Ovary (tissue), 9 donors: ENCODE data around the gene MORN1. TPM values are rescaled to one million over a fixed set of nuclear protein-coding genes. Genes with fewer than 3 reads are reported as not detected.
A peak's percentile ranks its signal among the peaks of the same experiment; 100 is the strongest.

Source experiments
- DNase-seq, 5 donors: peaks; one replicate each; pipeline ENCODE4 v3.0.0-alpha.2; 2019 to 2020
- H3K27ac ChIP-seq, 2 donors: fragments of 200-600 bp; one replicate each; pipeline versions ENCODE4 v1.5.1 to v1.8.0; 2019 to 2022
- H3K27me3 ChIP-seq: fragments of 200-600 bp; one replicate; pipeline ENCODE4 v1.8.0; 2022
- H3K36me3 ChIP-seq: fragments of 200-600 bp; sonication (generic); one replicate; pipeline ENCODE4 v1.5.1; 2019
- H3K4me1 ChIP-seq: one replicate; pipeline ENCODE4 v1.8.1; 2013; ENCODE audit warnings: mild to moderate bottlenecking, moderate library complexity; ENCODE audit not compliant: insufficient read depth
- H3K4me3 ChIP-seq: fragments of 200-600 bp; sonication (generic); one replicate; pipeline ENCODE4 v1.5.1; 2017
- H3K9me3 ChIP-seq, 2 donors: fragments of 200-600 bp in 1 of 2; sonication (generic) in 1 of 2; one replicate each; pipeline versions ENCODE4 v1.5.1 to v1.8.1; 2013 to 2019; ENCODE audit warnings: mild to moderate bottlenecking in 1 of 2, moderate library complexity in 1 of 2
- CTCF ChIP-seq, 3 donors: fragments of 450-650 bp in 2 of 3; fragments of 200-600 bp in 1 of 3; IDR thresholded peaks; one replicate each; pipeline versions ENCODE4 v1.5.1 to v1.8.0; 2016 to 2022; ENCODE audit warnings: antibody characterized with exemption in 3 of 3, mild to moderate bottlenecking in 1 of 3
- EP300 ChIP-seq: sonication (generic); formaldehyde crosslinking; IDR thresholded peaks from one replicate; pipeline ENCODE4 v1.6.1; 2017; ENCODE audit warnings: antibody characterized with exemption
- POLR2A ChIP-seq: fragments of 450-650 bp; IDR thresholded peaks from one replicate; pipeline ENCODE4 v1.6.1; 2017; ENCODE audit warnings: antibody characterized with exemption, mild to moderate bottlenecking, moderate library complexity
- WGBS, 3 donors: extraction: QIAGEN DNeasy Blood & Tissue Kit in 1 of 3; methylation state at CpG; one replicate each; pipeline versions ENCODE4 v1.1.5 to v1.1.7; 2013 to 2017; 5-methylcytosine and 5-hydroxymethylcytosine counted together
- intact Hi-C, 4 donors: fragments of 100-400 bp; cut with DNase I; formaldehyde crosslinking; loops; one replicate each; pipeline versions ENCODE4 v1.11.0 to v1.15.1; 2022 to 2023
- polyA plus RNA-seq, 2 donors: library from polyadenylated mRNA; stranded (reverse); fragments of 200-250 nt in 1 of 2; fragments of 350-450 nt in 1 of 2; fragmentation: Illumina TruSeq in 1 of 2; extraction: RNeasy Lipid Tissue Mini Kit (QIAGEN cat#74804) in 1 of 2; gene quantifications; one replicate each; pipeline ENCODE4 v1.2.3, GENCODE V29; 2013 to 2014
- total RNA-seq, 7 donors: library from RNA; depleted of rRNA in 2 of 7; stranded (reverse); fragments of >200 nt in 2 of 7; fragmentation: NEBNext Ultra II Directional in 3 of 7; extraction: Animal tissue kit (Norgen Biotek cat#: 25700) in 3 of 7; gene quantifications; one replicate each; pipeline versions ENCODE4 v1.1.0 to v1.2.4, GENCODE V29; 2016 to 2023
- donor health status: DM: no; HTN: no; CAD: no; lungs with moderate emphysema.
- donor health status: DM: no; HTN: no; CAD: no.
- donor health status: Bipolar disorder and iron deficiency.
- donor health status: DM: yes; HTN: yes; CAD: no.
- donor health status: DM: no; HTN: no; CAD: no.
- donor health status: DM: yes; HTN: yes; CAD: no.

Gene MORN1
- total and polyA plus RNA-seq, 9 donors, result 1.7 to 24.2 (median 17.7) TPM

- TF ChIP-seq EP300 (no peak), CTCF (IDR thresholded peaks at IDR 0.05) (no peak), POLR2A (no peak)
- H3K27me3 ChIP-seq, result no peaks in the 10 kb centered on the region
- intact Hi-C loops, result no loop called here
- WGBS, 3 donors, result 73 to 83% (median 76%) methylated on average over 27 to 28 of the region's 28 CpGs
- no peak overlapping the region for H3K4me3 ChIP-seq
- no peaks in the 10 kb centered on the region for H3K4me1 ChIP-seq
- H3K36me3 ChIP-seq, result no peaks in the 10 kb centered on the region
- H3K27ac ChIP-seq, result no peak overlapping the region
- peak in 2 of 5 donors; percentile 17 to 30 for DNase-seq
- no peaks in the 10 kb centered on the region for H3K9me3 ChIP-seq
Measured at GRCh38 chr1:2355373-2356261, 35.7 kb downstream of the MORN1 start.

- Histone ChIP-seq H3K4me3 (no peak overlapping the region), H3K36me3 (no peaks in the 10 kb centered on the region), H3K4me1 (no peaks in the 10 kb centered on the region), H3K27ac (no peak overlapping the region), H3K27me3 (no peaks in the 10 kb centered on the region), H3K9me3 (no peaks in the 10 kb centered on the region)
- TF ChIP-seq EP300, result no peak
- no peak for TF ChIP-seq CTCF (IDR thresholded peaks at IDR 0.05)
- no peak for TF ChIP-seq POLR2A
- intact Hi-C loops, result no loop called here
- 28 to 42% (median 30%) methylated on average over 38 of the region's 38 CpGs for WGBS, 3 donors
- peak in 1 of 5 donors; percentile 43 for DNase-seq
Measured at GRCh38 chr1:2354511-2355372, 36.6 kb downstream of the MORN1 start.

- 83 to 93% (median 85%) methylated on average over 28 of the region's 28 CpGs for WGBS, 3 donors
- Histone ChIP-seq H3K27ac (no peak overlapping the region), H3K36me3 (no peaks in the 10 kb centered on the region), H3K4me1 (no peaks in the 10 kb centered on the region), H3K27me3 (no peaks in the 10 kb centered on the region), H3K4me3 (no peak overlapping the region), H3K9me3 (no peaks in the 10 kb centered on the region)
- intact Hi-C loops, result no loop called here
- TF ChIP-seq EP300 (no peak), POLR2A (no peak), CTCF (IDR thresholded peaks at IDR 0.05) (no peak)
- peak in 1 of 5 donors; percentile 27 for DNase-seq
Measured at GRCh38 chr1:2353551-2354438, 37.6 kb downstream of the MORN1 start.
